ENCODE measurements around the gene RBM27. TPM values are rescaled to one million over a fixed set of nuclear protein-coding genes. Genes with fewer than 3 reads are reported as not detected.

The RBM27 gene
- total RNA-seq, result 13.3 and 15.4 TPM in 2 replicates

GRCh38 chr5:146203011-146203871 is at the start of gene RBM27:
RBM27 (plus strand) TSS chr5:146203605; CDS start chr5:146203766, 161 bp downstream.

Other genes starting within 250 kb of the RBM27 start
- not detected in 2 replicates for gene PLAC8L1, start 98.0 kb upstream of the RBM27 start, total RNA-seq
- gene LARS1, start 21.0 kb upstream of the RBM27 start, total RNA-seq, result 73.5 and 83.3 TPM in 2 replicates
- gene POU4F3, start 135.2 kb downstream of the RBM27 start, total RNA-seq, result not detected in 2 replicates
- 34.4 and 39.2 TPM in 2 replicates for gene TCERG1, start 243.7 kb downstream of the RBM27 start, total RNA-seq

All from myometrial cell (primary cell).